B cell (primary cell): ENCODE data around the gene NOTCH1. TPM values are rescaled to one million over a fixed set of nuclear protein-coding genes. Genes with fewer than 3 reads are reported as not detected.

ENCODE experiments used
- ATAC-seq: fragments of 200-7000 bp; cut with Tn5 transposase; one replicate; pipeline ENCODE4 v1.10.0; 2021; ENCODE audit warnings: low read depth, mild to moderate bottlenecking, moderate number of reproducible peaks, moderate library complexity
- CTCF ChIA-PET: fragments of 350-600 bp; sonication (Branson Sonifier 250); formaldehyde crosslinking; loops from one replicate; lab custom pipeline; 2021; ENCODE audit warnings: antibody characterized with exemption, inconsistent platforms; lab: Charles Lee
- POLR2A ChIA-PET: fragments of 350-600 bp; sonication (Branson Sonifier 250); formaldehyde crosslinking; loops from one replicate; lab custom pipeline; 2021; ENCODE audit warnings: antibody characterized with exemption; lab: Charles Lee
- DNase-seq: peaks from one replicate; pipeline ENCODE4 v3.0.0; 2013
- H2AFZ ChIP-seq: 2 replicates; pipeline ENCODE4 v1.6.1; 2012; ENCODE audit warnings: mild to moderate bottlenecking, low read depth, low read length; ENCODE audit not compliant: insufficient read depth, poor library complexity, severe bottlenecking
- H3K27ac ChIP-seq, 2 donors: 1 replicate in 1 of 2; 2 replicates in 1 of 2; pipeline ENCODE4 v1.5.1; 2012 to 2013; ENCODE audit warnings: low read length in 2 of 2, mild to moderate bottlenecking in 2 of 2, moderate library complexity in 1 of 2
- H3K27me3 ChIP-seq, 4 experiments: fragments of 200-600 bp in 1 of 4; sonication (generic) in 1 of 4; replicated peaks in 1 of 4; 1 replicate in 2 of 4; 2 replicates in 2 of 4; pipeline versions ENCODE4 v1.6.1 to v1.7.0; 2013 to 2016; ENCODE audit warnings: low read length in 3 of 4, mild to moderate bottlenecking in 2 of 4, mixed read lengths in 1 of 4, moderate library complexity in 1 of 4; ENCODE audit not compliant: insufficient read depth in 4 of 4, control insufficient read depth in 3 of 4; ENCODE audit errors: control extremely low read depth in 1 of 4
- H3K36me3 ChIP-seq, 2 experiments: replicated peaks in 1 of 2; 1 replicate in 1 of 2; 2 replicates in 1 of 2; pipeline versions ENCODE4 v1.6.1 to v1.7.1; 2013; ENCODE audit warnings: low read length in 1 of 2; ENCODE audit not compliant: insufficient read depth in 2 of 2, control insufficient read depth in 1 of 2; ENCODE audit errors: control extremely low read depth in 1 of 2, extremely low read depth in 1 of 2
- H3K4me1 ChIP-seq, 2 donors: fragments of 200-600 bp in 1 of 2; sonication (generic) in 1 of 2; 1 replicate in 1 of 2; 2 replicates in 1 of 2; pipeline versions ENCODE4 v1.5.1 to v1.6.1; 2013 to 2017; ENCODE audit warnings: low read length in 2 of 2; ENCODE audit not compliant: control insufficient read depth in 2 of 2, insufficient read depth in 2 of 2
- H3K4me2 ChIP-seq: replicated peaks from 2 replicates; pipeline ENCODE3; 2012; ENCODE audit warnings: mild to moderate bottlenecking, low read depth, low read length; ENCODE audit not compliant: poor library complexity, severe bottlenecking
- H3K4me3 ChIP-seq, 5 experiments: fragments of 200-600 bp in 1 of 5; sonication (generic) in 1 of 5; 1 replicate in 3 of 5; 2 replicates in 2 of 5; pipeline versions ENCODE4 v1.5.1 to v1.7.0; 2011 to 2016; ENCODE audit warnings: low read length in 4 of 5, mild to moderate bottlenecking in 4 of 5, low read depth in 2 of 5, control low read depth in 1 of 5, moderate library complexity in 1 of 5; ENCODE audit not compliant: insufficient read depth in 1 of 5; ENCODE audit errors: control extremely low read depth in 1 of 5, extremely low read depth in 1 of 5
- H3K79me2 ChIP-seq: fragments of 200-600 bp; sonication (generic); one replicate; pipeline ENCODE4 v1.6.0; 2016; ENCODE audit warnings: low read length; ENCODE audit not compliant: control insufficient read depth, insufficient read depth
- H3K9ac ChIP-seq: fragments of 200-600 bp; sonication (generic); 2 replicates; pipeline ENCODE4 v1.6.1; 2017; ENCODE audit warnings: mild to moderate bottlenecking, low read length, moderate library complexity
- H3K9me3 ChIP-seq, 3 donors: one replicate each; pipeline versions ENCODE4 v1.6.1 to v1.7.1; 2013; ENCODE audit warnings: low read length in 2 of 3; ENCODE audit not compliant: control insufficient read depth in 2 of 3, insufficient read depth in 1 of 3; ENCODE audit errors: control extremely low read depth in 1 of 3
- H4K20me1 ChIP-seq: 2 replicates; pipeline ENCODE4 v1.6.0; 2012; ENCODE audit warnings: mild to moderate bottlenecking, low read length; ENCODE audit not compliant: insufficient read depth, control insufficient read depth, poor library complexity, severe bottlenecking
- H3K27ac Mint-ChIP-seq: one replicate; pipeline ENCODE4 v1.8.0; 2021; ENCODE audit warnings: mixed read lengths
- H3K27me3 Mint-ChIP-seq: one replicate; pipeline ENCODE4 v1.8.0; 2021; ENCODE audit warnings: mixed read lengths
- H3K4me1 Mint-ChIP-seq: one replicate; pipeline ENCODE4 v1.8.0; 2021; ENCODE audit warnings: mixed read lengths
- H3K4me3 Mint-ChIP-seq: one replicate; pipeline ENCODE4 v1.8.0; 2021; ENCODE audit warnings: mixed read lengths
- H3K9me3 Mint-ChIP-seq: one replicate; pipeline ENCODE4 v1.8.0; 2022; ENCODE audit warnings: mixed read lengths; ENCODE audit not compliant: insufficient read depth
- CTCF ChIP-seq: fragments of 200-600 bp; IDR thresholded peaks from one replicate; pipeline ENCODE4 v1.8.0; 2022; ENCODE audit warnings: antibody characterized with exemption, mild to moderate bottlenecking
- EZH2 ChIP-seq: IDR thresholded peaks from 2 replicates; pipeline ENCODE4 v1.6.1; 2012; ENCODE audit warnings: borderline replicate concordance, low read depth, mild to moderate bottlenecking, moderate library complexity, low read length; ENCODE audit not compliant: insufficient read depth, poor library complexity, severe bottlenecking
- WGBS: methylation state at CpG from one replicate; pipeline ENCODE4 v1.1.5; 2013; ENCODE audit warnings: missing lambda C conversion rate; ENCODE audit not compliant: insufficient coverage; 5-methylcytosine and 5-hydroxymethylcytosine counted together
- intact Hi-C: fragments of 100-400 bp; cut with micrococcal nuclease; formaldehyde crosslinking; loops from one replicate; pipeline ENCODE4 v1.10.0; 2022
- polyA plus RNA-seq: library from polyadenylated mRNA; depleted of rRNA; stranded (reverse); fragments of >200 nt; gene quantifications from 2 replicates; pipeline ENCODE4 v1.2.3, GENCODE V29; 2012
- total RNA-seq, 2 donors: library from RNA; stranded (reverse); fragments of 120-200 nt in 1 of 2; gene quantifications; 1 replicate in 1 of 2; 2 replicates in 1 of 2; pipeline versions ENCODE4 v1.2.3 to v1.2.4, GENCODE V29; 2013 to 2022

NOTCH1 gene
- total and polyA plus RNA-seq, 2 donors (not counting 1 experiment from before 2014, with no cell fraction given) = 16.6 to 38.5 TPM

- WGBS = 2% methylated on average over 15 of the region's 22 CpGs
- intact Hi-C loops = loop anchor here (2.0 kb wide), 1 partner anchor 13 kb away; no protein-coding TSS in a partner anchor
- Histone ChIP-seq H3K9me3 (peaks cover 0 to 9% (median 0%) of the 10 kb centered on the region in 3 donors), H4K20me1 (no peaks in the 10 kb centered on the region), H2AFZ (peak overlapping the region; percentile 51), H3K4me2 (peak overlapping the region; percentile 78), H3K27me3 (peaks cover 0 to 47% (median 13%) of the 10 kb centered on the region in 4 experiments), H3K79me2 (no peaks in the 10 kb centered on the region), H3K4me1 (peaks cover 24 to 26% of the 10 kb centered on the region in 2 donors), H3K36me3 (no peaks in the 10 kb centered on the region), H3K4me3 (peak overlapping the region in 2 of 5 experiments; percentile 6 to 24), H3K9ac (peak overlapping the region; percentile 29), H3K27ac (no peak overlapping the region)
- H3K27ac Mint-ChIP-seq = peak overlapping the region; percentile 56
- no peaks in the 10 kb centered on the region for H3K9me3 Mint-ChIP-seq
- ChIA-PET CTCF (interaction anchor here (1.6 kb wide), 1 partner anchor 103 kb away, joined by 6 read pairs; no protein-coding TSS in a partner anchor), POLR2A (interaction anchor here (0.6 kb wide), 1 partner anchor 39 kb away, joined by 3 read pairs; no protein-coding TSS in a partner anchor)
- H3K4me1 Mint-ChIP-seq = peaks cover 20% of the 10 kb centered on the region
- H3K27me3 Mint-ChIP-seq = peaks cover 9% of the 10 kb centered on the region
- ATAC-seq (no peak), DNase-seq (no peak)
- H3K4me3 Mint-ChIP-seq = peak overlapping the region; percentile 57
- TF ChIP-seq EZH2 (no peak), CTCF (no peak)
Measured at GRCh38 chr9:136587944-136588662, 42.3 kb upstream of the NOTCH1 start.
